Osteoblast (primary cell): ENCODE measurements around the gene PPFIA2. TPM values are rescaled to one million over a fixed set of nuclear protein-coding genes. Genes with fewer than 3 reads are reported as not detected.

Experiments used
- DNase-seq: peaks from one replicate; pipeline ENCODE4 v3.0.0; 2011; ENCODE audit warnings: low spot score, mixed read lengths; ENCODE audit not compliant: insufficient read length; ENCODE audit errors: missing footprints
- H2AFZ ChIP-seq: 2 replicates; pipeline ENCODE4 v1.6.0; 2011; ENCODE audit warnings: mild to moderate bottlenecking, low read length
- H3K27ac ChIP-seq: 2 replicates; pipeline ENCODE4 v1.5.1; 2011; ENCODE audit warnings: mild to moderate bottlenecking, low read depth, low read length, moderate library complexity
- H3K27me3 ChIP-seq: 2 replicates; pipeline ENCODE4 v1.6.0; 2012; ENCODE audit warnings: mild to moderate bottlenecking, control low read depth, inconsistent platforms, low read length, moderate library complexity; ENCODE audit not compliant: insufficient read depth
- H3K36me3 ChIP-seq: 2 replicates; pipeline ENCODE4 v1.5.1; 2011; ENCODE audit warnings: mild to moderate bottlenecking, low read length, control low read depth, moderate library complexity; ENCODE audit not compliant: insufficient read depth
- H3K4me1 ChIP-seq: 2 replicates; pipeline ENCODE4 v1.5.1; 2011; ENCODE audit warnings: mild to moderate bottlenecking, low read length, control low read depth, moderate library complexity; ENCODE audit not compliant: insufficient read depth
- H3K4me2 ChIP-seq: 2 replicates; pipeline ENCODE4 v1.6.0; 2011; ENCODE audit warnings: mild to moderate bottlenecking, low read length; ENCODE audit not compliant: insufficient read depth
- H3K4me3 ChIP-seq: fragments of 200-600 bp; sonication (generic); 3 replicates; pipeline ENCODE4 v1.5.1; 2012; ENCODE audit warnings: mild to moderate bottlenecking, low read length, inconsistent platforms; ENCODE audit not compliant: insufficient read depth
- H3K79me2 ChIP-seq: 2 replicates; pipeline ENCODE4 v1.6.0; 2012; ENCODE audit warnings: mild to moderate bottlenecking, low read length, control low read depth, inconsistent platforms; ENCODE audit not compliant: insufficient read depth
- H3K9me3 ChIP-seq: 2 replicates; pipeline ENCODE4 v1.5.1; 2011; ENCODE audit warnings: low read depth, low read length, control low read depth
- H4K20me1 ChIP-seq: 2 replicates; pipeline ENCODE4 v1.6.0; 2012; ENCODE audit warnings: mild to moderate bottlenecking, low read length, control low read depth; ENCODE audit not compliant: insufficient read depth
- CTCF ChIP-seq: IDR thresholded peaks from 2 replicates; pipeline ENCODE4 v1.5.1; 2011; ENCODE audit warnings: mild to moderate bottlenecking, low read depth, low read length, moderate library complexity; ENCODE audit errors: extremely low read depth
- total RNA-seq: library from RNA; depleted of rRNA; stranded (reverse); fragments of >200 nt; gene quantifications from 2 replicates; pipeline ENCODE4 v1.2.3, GENCODE V29; 2012

The PPFIA2 gene
- total RNA-seq, 1 donor, result 3.3 TPM

DNA sequence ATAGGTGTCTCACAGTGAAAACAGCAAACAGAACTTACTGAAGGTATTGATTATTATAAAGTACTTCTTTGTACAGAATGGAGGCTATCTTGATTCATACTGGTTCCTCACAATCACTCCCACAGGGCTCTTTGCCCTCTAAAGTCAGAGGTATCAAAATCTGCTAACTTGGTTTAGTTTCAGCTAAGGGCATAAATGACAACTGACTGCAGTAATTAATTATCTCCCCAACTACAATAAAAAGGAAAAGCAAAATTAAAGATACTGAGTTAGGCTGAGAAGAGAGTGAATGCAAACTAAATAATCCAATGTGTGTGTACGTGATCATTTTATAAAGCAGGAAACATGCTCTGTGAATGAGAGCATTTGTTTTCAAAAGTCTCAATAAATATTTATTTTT lies 342.6 kb downstream of the PPFIA2 start:
- Histone ChIP-seq H2AFZ (no peak overlapping the region), H3K9me3 (no peaks in the 10 kb centered on the region), H3K4me3 (no peak overlapping the region), H3K27me3 (no peaks in the 10 kb centered on the region), H3K27ac (no peak overlapping the region), H4K20me1 (no peaks in the 10 kb centered on the region), H3K36me3 (no peaks in the 10 kb centered on the region), H3K4me2 (no peak overlapping the region), H3K4me1 (no peaks in the 10 kb centered on the region), H3K79me2 (no peaks in the 10 kb centered on the region)
- no peak for TF ChIP-seq CTCF
- DNase-seq, result no peak

DNA sequence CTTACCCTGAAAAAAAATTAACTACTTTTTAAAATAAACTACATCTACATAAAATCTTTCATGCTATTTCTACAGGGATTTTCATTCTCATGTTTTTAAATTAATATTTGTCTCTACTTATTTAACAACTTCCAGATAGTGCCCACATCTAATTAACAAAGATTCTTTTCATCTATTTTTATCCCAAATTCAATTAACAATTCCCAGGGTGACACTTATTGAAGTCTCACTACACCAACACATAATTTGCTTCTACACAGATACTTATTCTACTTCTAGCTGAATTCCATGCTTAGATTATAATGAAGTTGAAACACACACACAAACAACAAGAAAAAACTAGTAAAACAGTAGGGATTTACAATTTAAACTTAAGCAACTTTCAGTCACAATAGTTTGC lies 344.7 kb downstream of the PPFIA2 start:
- H3K36me3 ChIP-seq, result no peaks in the 10 kb centered on the region
- no peaks in the 10 kb centered on the region for H3K9me3 ChIP-seq
- H3K4me2 ChIP-seq, result no peak overlapping the region
- H4K20me1 ChIP-seq, result no peaks in the 10 kb centered on the region
- no peak overlapping the region for H3K4me3 ChIP-seq
- H3K27ac ChIP-seq, result no peak overlapping the region
- no peak for DNase-seq
- no peak overlapping the region for H2AFZ ChIP-seq
- H3K79me2 ChIP-seq, result no peaks in the 10 kb centered on the region
- no peaks in the 10 kb centered on the region for H3K27me3 ChIP-seq
- no peak for TF ChIP-seq CTCF
- H3K4me1 ChIP-seq, result no peaks in the 10 kb centered on the region

- no peaks in the 10 kb centered on the region for H3K4me1 ChIP-seq
- H3K36me3 ChIP-seq, result no peaks in the 10 kb centered on the region
- H3K4me3 ChIP-seq, result no peak overlapping the region
- H3K27me3 ChIP-seq, result no peaks in the 10 kb centered on the region
- H3K9me3 ChIP-seq, result no peaks in the 10 kb centered on the region
- no peak for DNase-seq
- no peaks in the 10 kb centered on the region for H4K20me1 ChIP-seq
- no peak for TF ChIP-seq CTCF
- H3K79me2 ChIP-seq, result no peaks in the 10 kb centered on the region
- no peak overlapping the region for H2AFZ ChIP-seq
- H3K4me2 ChIP-seq, result no peak overlapping the region
- H3K27ac ChIP-seq, result no peak overlapping the region
These were observed 346.2 kb downstream of the PPFIA2 start for GRCh38 chr12:81412940-81413339.

- Histone ChIP-seq H3K4me2 (no peak overlapping the region), H3K79me2 (no peaks in the 10 kb centered on the region), H3K27ac (no peak overlapping the region), H3K36me3 (no peaks in the 10 kb centered on the region), H3K27me3 (no peaks in the 10 kb centered on the region), H2AFZ (no peak overlapping the region), H3K4me3 (no peak overlapping the region), H4K20me1 (no peaks in the 10 kb centered on the region), H3K9me3 (no peaks in the 10 kb centered on the region), H3K4me1 (no peaks in the 10 kb centered on the region)
- TF ChIP-seq CTCF, result no peak
- DNase-seq, result no peak
These were observed 355.8 kb downstream of the PPFIA2 start for GRCh38 chr12:81403348-81403747.
